HuH-7.5 (cell line): Measurements from ENCODE around the gene KRTAP5-2.
"Not testable (repeated sequence)": the region's sequence is repeated elsewhere in the genome, so short reads cannot be mapped to it uniquely, and the experiment has no call there.

Experiments used
- DNase-seq: peaks from one replicate; pipeline ENCODE4 v3.0.0; 2011; ENCODE audit warnings: low spot score

KRTAP5-2 gene

GRCh38 chr11:1589996-1590395, 8.1 kb downstream of the KRTAP5-2 start:
- no peak for DNase-seq

GRCh38 chr11:1589191-1589963, 8.7 kb downstream of the KRTAP5-2 start:
- DNase-seq, result not testable (repeated sequence)

GRCh38 chr11:1586699-1587098, 11.4 kb downstream of the KRTAP5-2 start:
- no peak for DNase-seq

GRCh38 chr11:1584661-1585370, 13.3 kb downstream of the KRTAP5-2 start, which contains the start of gene KRTAP5-1:
Gene KRTAP5-1, minus strand, starts transcription at chr11:1585283. Its CDS starts 34 bp downstream, at chr11:1585249.
- not testable (repeated sequence) for DNase-seq

GRCh38 chr11:1582909-1583308, 15.2 kb downstream of the KRTAP5-2 start:
- not testable (repeated sequence) for DNase-seq

- no peak for DNase-seq
Observed at GRCh38 chr11:1581976-1582375, 16.1 kb downstream of the KRTAP5-2 start.

GRCh38 chr11:1576825-1577224, 21.3 kb downstream of the KRTAP5-2 start:
- no peak for DNase-seq

- DNase-seq, result not testable (repeated sequence)
Observed at GRCh38 chr11:1575756-1576155, 22.3 kb downstream of the KRTAP5-2 start.

GRCh38 chr11:1574933-1575242, 23.2 kb downstream of the KRTAP5-2 start:
- DNase-seq, result no peak

GRCh38 chr11:1574238-1574932, 23.7 kb downstream of the KRTAP5-2 start:
- DNase-seq, result no peak

- no peak for DNase-seq
Observed at GRCh38 chr11:1573903-1574237, 24.2 kb downstream of the KRTAP5-2 start.

GRCh38 chr11:1573077-1573902, 24.8 kb downstream of the KRTAP5-2 start:
- DNase-seq, result no peak

GRCh38 chr11:1572197-1573076, 25.7 kb downstream of the KRTAP5-2 start, which contains the start of gene DUSP8:
Gene DUSP8, minus strand, starts transcription at chr11:1572271. Its CDS starts 6,445 bp downstream, at chr11:1565826.
- peak; percentile 95 for DNase-seq

- DNase-seq, result no peak
Observed at GRCh38 chr11:1571760-1572196, 26.3 kb downstream of the KRTAP5-2 start.

- DNase-seq, result no peak
Observed at GRCh38 chr11:1570896-1571759, 27.0 kb downstream of the KRTAP5-2 start.

- DNase-seq, result no peak
Observed at GRCh38 chr11:1570531-1570895, 27.6 kb downstream of the KRTAP5-2 start.

GRCh38 chr11:1570001-1570453, 28.1 kb downstream of the KRTAP5-2 start:
- no peak for DNase-seq

- no peak for DNase-seq
Observed at GRCh38 chr11:1569251-1569780, 28.8 kb downstream of the KRTAP5-2 start.

- DNase-seq, result peak; percentile 3
Observed at GRCh38 chr11:1568441-1568911, 29.6 kb downstream of the KRTAP5-2 start.
